GM21529 (cell line): ENCODE results near the gene KIAA0513.
A peak's percentile ranks its signal among the peaks of the same experiment; 100 is the strongest.
"Not testable (repeated sequence)": the region's sequence is repeated elsewhere in the genome, so short reads cannot be mapped to it uniquely, and the experiment has no call there.

Source experiments
- ATAC-seq: cut with Tn5 transposase; IDR thresholded peaks from one replicate; pipeline ENCODE4 v1.9.1; 2021; ENCODE audit not compliant: unreplicated experiment

The KIAA0513 gene

DNA sequence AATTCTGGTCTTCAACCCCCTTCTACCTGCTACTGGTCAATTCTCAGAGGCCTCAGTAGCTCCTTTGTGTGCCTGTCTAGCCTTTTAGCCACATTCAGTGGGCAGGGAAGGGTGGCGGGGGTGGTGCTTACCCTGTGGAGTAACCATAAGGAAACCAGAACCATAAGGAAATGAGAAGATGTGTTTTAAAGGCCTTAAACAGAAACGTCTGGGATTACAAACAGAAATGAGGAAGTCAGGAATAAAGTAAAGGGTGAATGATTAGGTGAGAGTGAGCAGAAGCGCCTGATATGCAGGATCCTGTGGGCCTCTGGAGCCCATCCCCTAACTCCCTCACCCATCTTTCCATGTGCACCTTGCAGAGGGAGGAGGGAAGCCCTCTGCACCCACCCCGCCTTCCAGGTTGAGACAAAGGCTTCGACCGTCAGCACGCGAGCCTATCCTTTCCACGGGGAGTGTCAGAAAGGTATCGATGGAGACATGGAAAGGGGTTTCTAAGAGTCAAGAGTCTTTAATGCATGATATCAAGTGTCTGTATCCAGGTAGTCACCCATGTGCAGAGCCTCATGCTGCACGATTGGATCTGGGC lies 20.4 kb downstream of the KIAA0513 start:
- no peak for ATAC-seq

DNA sequence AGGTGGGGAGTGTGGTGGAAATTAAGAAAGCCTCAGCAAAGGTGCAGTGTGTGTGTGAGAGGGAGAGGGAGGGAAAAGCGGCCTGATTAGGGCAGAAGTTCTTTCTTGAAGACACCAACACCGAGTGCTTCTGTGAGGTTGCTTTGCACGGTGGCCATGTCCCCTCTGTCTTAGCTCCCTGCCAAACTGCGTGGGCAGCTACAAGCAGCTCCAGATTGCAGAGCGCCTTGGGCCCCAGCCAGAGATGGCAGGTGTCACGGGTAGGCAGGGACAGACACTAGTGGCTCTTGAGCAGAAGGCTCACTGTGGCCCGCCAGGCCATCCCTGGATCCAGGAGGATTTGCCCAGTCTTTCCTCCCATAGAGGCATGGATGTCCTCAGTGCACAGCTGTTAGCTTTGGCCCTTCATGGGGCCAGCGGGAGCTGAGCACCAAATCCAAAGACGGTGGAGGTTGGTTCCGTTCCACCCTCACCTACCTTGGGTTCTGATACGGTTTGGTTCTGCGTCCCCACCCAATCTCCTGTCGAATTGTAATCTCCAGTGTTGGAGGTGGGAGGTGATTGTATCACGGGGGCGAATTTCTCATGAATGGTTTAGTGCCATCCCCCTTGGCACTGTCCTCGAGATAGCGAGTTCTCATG lies 21.4 kb downstream of the KIAA0513 start:
- ATAC-seq, result no peak

DNA sequence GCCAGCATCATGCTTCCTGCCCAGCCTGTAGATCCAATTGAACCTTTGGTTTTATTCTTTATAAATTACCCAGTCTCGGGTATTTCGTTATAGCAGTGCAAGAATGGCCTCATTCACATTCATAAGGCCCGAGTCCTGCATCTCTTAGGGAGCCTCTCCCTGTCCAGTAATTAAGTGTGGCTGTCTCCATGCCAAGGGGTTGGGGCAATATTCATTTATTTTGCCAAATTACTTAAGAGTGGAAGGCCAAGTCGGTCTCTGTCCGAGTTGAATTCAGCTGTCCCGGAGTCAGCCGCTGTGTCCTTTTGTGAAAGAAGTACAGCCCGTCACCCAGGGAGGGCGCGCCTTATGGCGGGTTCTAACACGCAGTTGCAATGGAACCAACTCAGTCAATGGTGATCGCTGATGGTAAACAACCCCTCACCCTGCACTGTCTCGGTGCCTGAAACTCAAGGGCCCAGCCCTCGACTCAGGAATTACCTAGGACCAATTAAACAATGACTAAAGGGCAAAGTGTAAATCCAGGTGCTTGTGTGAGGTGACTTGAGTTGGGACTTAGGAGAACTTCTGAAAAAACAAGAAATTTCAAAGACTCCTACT lies 22.2 kb downstream of the KIAA0513 start:
- no peak for ATAC-seq

DNA sequence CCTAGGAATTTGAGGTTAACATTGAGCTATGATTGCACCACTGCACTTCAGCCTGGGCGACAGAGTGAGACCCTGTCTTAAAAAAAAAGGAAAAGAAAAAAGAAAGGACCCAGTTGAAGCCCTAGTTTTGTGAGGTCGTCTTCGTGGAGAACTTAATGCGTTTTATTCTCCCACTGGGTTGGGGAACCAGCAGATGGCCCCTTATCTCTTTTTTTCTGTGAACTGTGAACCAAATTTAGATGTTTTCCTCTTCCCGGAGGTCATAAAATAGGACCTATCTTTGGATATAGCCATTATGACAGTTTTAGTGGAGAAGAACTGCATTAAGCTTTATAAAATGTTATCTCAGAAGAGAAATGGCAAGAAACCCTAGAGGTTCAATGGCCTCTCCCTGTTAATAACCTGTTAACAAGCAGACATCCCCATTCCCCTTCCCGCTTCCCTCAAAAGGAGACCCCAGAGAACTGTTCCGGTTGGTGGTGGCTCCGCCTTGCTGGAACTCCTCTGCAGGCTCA lies 23.5 kb downstream of the KIAA0513 start:
- no peak for ATAC-seq

DNA sequence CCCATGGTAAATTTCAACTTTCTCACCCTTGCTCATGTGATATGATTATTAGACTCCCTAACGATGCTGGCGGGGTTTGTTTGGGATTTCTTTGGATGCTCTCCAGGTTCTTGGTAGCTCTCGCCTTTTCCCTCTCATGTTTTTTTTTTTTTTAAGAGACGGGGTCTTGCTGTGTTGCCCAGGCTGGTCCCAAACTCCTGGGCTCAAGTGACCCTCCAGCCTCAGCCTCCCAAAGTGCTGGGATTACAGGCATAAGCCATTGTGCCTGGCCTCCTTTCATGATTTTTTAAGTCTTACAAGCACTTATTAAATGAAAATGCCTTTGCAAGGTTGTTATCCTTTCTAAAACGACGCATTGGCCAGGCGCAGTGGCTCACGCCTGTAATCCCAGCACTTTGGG lies 24.1 kb downstream of the KIAA0513 start:
- no peak for ATAC-seq

DNA sequence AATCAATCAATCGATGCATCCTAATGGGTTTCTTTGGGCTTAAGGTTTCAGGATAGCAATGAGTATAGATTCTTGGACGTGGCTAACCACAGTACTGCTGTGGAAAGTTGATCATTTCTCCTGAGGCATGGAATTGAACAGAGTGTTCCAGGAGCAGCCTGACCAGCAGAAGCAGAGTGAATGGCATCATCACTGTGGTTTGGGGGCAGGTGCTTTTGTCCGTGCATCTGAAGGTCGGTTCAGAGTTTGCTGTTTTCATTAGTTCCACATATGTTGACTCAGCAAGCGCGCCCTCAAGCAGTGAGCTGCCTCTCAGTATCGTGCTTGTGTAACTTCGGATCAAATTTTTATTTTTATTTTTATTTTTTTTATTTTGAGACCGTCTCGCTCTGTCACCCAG lies 24.9 kb downstream of the KIAA0513 start:
- ATAC-seq, result no peak

DNA sequence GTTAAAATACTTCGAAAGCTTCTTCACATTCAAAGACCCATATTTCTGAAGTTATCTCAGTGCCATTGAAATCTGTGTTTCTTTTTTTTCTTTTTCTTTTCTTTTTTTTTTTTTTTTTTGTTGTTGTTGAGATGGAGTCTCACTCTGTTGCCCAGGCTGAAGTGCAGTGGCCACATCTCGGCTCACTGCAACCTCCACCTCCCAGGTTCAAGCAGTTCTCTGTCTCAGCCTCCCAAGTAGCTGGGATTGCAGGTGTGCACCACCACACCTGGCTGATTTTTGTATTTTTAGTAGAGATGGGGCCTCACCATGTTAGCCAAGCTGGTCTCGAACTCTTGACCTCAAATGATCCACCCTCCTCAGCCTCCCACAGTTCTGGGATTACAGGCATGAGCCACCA lies 26.7 kb downstream of the KIAA0513 start:
- ATAC-seq, result not testable (repeated sequence)

DNA sequence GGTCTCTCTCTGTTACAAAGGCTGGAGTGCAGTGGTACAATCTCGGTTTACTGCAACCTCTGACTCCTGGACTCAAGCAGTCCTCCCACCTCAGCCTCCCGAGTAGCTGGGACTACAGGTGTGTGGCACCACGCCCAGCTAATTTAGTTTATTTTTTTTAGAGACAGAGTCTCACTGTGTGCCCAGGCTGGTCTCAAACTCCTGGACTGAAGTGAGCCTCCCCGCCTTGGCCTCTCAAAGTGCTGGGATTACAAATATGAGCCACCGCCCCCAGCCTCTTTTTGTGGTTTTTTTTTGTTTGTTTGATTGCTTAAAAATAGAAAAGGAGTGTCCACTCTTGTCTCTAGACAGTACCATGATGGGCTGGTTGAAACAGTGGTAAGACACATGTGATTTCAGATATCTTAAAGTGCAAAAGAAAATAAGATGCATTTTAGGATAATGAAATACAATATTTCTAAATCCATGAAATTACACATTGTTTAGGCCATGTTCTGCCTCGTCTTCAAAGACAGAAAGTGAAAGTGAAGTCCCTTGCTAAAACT lies 27.4 kb downstream of the KIAA0513 start:
- ATAC-seq, result no peak

DNA sequence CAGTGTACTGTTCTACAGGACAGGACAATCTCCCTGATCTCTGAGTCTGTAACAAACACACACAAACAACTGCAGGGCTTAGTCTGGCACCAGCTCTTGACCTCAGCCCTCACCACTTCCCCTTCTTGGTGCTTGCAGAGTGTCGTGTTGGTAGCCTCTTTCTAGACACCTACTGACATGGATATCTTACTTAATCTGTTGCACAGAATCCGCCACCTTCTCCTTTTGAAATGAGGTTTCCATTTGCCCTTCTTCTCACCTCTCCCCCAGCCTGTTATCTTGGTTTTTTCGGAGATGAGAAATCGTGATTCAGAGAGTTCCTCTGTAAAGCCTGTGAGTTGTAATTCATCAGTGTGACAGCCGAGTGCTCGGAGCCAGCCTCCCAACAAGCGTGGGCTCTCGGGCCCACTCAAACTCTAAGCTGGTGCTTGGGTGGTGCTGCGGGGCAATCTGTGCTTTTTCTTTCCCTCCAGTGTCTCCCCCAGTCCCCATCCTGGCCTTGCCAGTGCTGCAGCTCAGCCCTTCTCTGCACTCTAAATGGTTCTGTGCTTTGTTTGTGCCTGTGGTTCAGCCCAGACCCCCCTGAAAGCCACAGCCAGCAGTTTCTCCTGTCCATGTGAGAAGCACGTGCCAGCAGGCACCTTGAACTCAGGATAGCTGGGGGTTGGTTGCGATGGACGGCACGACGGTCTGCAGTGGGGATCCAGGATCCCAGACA lies 28.1 kb downstream of the KIAA0513 start:
- peak; percentile 92 for ATAC-seq

DNA sequence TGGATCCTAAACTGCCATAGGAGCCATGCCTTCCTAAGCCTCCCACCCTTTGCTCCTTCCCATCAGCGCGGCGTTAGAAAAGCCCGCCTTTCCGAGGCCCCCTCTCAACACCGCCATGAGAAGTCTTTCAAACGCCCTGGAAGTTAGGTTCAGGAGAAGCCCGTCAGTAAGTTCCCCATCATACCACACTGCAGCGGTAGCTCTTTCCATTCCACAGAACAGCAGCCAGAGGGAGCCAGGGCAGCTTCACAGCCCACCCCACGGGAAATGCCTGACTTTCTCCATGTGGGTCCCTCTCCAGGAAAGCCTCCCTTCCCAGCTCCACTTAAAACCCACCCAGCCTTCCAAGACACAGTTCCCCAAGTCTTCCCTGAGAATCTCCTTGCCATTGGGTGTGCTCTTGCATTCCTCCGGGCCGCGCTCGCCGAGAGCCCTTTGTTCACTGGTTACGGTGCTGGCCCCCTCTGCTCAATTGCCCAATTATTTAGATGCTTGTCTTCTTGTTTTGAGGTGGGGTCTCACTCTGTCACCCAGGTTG lies 28.7 kb downstream of the KIAA0513 start:
- no peak for ATAC-seq

DNA sequence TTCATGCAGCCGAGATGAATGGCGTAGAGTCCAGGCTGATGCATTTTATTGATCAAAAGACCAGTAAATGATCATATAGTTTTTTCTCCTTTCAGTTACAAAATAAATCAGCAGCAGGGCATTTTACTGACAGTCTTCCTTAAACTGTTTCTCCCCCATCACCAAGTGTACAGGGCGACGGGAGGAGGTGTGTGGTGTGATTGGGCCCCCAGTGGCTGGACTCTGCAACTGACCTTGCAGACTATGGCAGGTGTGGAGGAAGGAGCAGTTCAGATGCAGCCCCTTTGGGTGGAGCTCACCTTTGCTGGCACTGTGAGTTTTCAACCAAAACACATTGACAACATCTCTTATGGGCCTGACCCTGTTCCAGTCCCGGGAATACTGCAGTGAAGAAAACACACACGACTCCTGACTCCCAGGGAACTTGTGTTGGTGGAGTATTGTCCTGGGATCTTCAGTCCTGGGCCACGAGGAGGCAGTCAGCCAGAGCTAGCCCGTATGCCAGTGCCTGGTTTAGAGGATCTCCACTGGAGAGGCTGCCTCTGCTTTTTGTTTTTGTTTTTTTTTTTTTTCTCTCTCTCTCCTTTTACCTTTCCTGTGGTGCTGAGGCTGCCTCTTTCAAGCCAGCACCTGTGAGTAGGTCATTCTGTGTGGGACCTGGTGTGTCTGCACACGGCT lies 29.8 kb downstream of the KIAA0513 start:
- ATAC-seq, result no peak

DNA sequence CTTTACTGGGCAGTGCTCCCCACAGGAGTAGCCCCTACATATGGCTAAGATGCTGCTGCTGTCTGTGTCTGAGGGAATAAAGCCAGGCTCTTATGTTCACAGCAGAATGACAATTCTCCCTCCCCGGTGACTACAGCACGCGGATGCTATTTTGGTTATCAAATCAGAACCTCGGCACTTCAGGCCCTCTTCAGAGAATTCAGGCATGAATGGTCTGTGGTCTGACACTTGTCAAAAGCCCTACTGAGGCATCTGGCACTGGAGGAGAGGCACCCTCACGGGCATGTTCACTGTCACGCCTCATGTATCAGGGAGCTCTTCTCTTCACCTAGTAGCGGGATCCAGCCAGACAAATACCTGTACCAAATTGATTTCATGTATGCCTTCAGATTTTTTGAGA lies 30.4 kb downstream of the KIAA0513 start:
- no peak for ATAC-seq

DNA sequence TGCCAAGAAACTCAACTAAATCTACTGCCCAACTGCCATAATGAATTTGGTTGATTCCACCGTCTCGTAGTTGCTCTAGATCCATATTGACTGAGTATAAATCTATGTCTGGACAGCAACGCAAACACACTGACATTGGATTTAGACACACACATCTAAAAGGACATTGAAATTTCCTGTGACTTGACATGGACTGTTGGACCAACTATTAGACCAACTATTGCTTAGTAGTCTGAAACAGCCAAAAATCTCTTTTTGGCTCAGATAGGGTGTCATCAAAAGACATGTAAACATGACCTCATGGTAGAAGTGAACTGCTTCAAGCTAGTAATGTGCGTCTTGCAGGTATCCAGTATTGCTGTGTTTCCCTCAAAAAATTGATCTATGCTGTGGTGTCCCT lies 31.3 kb downstream of the KIAA0513 start:
- ATAC-seq, result no peak

DNA sequence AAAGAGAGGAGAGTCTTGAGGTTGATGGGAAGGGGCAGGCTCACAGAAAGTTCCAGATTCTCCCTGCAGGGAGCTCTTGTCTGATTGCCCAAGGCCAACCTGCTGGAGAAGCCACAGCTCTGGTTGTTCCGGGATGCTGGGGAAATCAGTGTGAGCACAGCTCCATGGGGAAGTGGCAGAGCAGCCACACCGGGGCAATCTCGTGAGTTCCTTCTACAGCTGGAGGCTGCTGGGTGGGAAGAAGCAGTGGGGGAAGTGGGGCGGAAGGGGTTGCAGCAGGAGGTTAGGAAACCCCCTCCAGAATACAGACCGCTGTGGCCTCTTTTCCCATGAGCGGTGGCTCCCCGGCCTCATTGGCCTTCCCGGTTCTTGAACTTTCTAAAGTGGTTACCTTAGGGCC lies 34.0 kb downstream of the KIAA0513 start:
- no peak for ATAC-seq

DNA sequence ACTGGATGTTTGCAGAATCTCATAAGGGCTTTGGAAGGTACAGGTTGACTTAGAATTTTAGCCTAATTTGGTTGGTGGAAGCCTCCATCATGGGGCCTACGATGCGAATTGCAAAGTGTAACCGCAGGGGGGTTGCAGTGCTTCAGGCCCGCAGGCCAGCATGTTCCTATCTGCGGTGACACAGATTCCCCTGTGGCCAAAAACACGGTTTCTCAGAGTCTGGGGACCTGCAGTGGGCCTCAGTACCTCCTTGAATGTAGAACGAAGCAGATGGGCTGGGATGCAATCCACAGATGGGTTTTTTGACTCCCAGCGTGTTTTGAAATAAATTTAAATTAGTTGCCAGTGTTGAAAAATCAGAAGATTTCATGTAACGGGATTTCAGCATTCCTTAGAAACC lies 34.7 kb downstream of the KIAA0513 start:
- no peak for ATAC-seq

DNA sequence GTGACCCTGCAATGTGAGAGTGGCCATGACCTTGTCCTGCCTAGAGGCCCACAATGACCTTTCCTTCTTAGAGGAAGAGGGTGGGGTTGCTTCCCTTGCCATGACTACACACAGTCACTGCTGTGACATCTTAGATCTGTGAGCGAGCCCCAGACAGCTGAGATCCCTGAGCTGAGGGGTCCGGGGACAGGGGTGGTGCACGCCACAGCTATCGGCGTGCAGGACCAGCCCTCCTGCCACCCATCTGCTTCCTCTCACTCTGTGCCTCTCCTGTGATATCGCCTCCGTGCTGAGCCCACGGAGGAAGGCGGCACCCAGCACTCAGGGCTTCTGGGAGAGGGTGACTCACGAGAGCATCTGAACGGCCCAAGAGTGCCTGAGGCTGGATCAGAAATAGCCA lies 35.2 kb downstream of the KIAA0513 start:
- ATAC-seq, result no peak

DNA sequence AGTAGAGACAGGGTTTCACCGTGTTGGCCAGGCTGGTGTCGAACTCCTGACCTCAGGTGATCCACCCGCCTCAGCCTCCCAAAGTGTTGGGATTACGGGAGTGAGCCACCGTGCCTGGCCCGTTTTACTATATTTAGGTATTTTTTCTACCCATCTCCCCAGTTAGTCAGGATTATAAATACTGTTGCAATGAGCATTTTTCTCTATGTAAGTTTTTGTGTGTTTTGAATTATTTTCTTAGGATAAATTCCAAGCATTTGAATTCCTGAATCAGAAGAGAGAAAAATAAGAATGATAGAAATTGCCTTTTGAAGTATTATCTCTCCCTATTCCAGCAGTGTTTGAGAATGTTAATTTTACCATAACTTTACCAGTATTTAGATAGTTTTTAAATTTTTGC lies 36.6 kb downstream of the KIAA0513 start:
- no peak for ATAC-seq

DNA sequence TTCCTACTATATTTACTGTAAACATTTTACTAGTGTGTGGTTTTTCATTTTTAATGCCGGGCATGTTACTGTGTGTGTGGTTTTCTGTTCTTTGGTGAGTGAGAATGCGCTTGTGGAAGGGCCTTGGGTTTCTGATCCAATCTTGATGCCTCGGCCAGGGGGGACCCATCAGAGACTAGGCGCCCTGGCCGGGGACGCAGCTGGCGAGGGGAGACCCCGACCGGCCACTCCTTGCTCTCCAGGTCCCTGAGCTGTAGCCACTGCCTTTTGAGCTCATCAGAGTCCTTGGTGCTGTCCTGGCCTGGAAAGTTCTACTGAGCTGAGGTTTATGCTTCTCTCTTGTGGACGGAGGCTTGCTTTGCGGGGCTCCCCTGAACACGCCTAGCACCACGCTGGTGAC lies 37.5 kb downstream of the KIAA0513 start:
- no peak for ATAC-seq

DNA sequence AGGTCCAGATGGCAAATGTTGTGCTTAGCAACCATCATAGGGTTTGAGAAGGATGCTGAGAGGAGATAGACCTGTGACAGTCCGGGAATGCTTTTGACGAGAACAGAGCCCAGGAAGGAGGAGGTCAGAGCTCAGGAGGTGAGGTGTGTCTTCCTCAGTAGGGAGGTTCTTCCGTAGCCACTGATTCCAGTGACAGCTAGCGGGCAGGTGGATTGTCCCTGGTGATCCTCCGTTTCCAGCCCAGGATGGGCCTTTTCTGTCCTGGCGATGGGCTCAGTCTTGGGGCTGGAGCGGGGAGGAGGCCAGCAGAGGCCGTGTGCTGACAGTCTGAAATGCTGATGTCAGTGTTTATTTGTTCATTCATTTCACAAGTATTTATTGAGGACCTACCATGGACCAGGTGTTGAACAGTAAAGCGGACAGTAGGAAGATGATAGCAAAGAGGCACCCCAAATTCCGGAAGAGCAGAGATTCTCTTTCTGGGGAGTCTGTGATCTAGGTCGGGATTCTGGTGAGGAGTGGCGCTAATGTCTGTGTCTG lies 38.8 kb downstream of the KIAA0513 start:
- no peak for ATAC-seq

DNA sequence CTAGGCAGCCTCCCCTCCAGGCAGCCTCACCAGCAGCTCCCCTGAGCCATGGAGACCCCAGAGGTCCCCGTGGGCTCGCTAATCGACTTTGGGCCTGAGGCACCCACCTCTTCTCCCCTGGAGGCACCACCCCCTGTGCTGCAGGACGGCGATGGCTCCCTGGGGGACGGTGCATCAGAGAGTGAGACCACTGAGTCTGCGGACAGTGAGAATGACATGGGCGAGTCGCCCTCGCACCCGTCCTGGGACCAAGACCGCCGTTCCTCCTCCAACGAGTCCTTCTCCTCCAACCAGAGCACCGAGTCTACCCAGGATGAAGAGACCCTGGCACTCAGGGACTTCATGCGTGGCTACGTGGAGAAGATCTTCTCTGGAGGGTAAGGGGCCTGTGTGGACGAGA lies 39.4 kb downstream of the KIAA0513 start:
- no peak for ATAC-seq

DNA sequence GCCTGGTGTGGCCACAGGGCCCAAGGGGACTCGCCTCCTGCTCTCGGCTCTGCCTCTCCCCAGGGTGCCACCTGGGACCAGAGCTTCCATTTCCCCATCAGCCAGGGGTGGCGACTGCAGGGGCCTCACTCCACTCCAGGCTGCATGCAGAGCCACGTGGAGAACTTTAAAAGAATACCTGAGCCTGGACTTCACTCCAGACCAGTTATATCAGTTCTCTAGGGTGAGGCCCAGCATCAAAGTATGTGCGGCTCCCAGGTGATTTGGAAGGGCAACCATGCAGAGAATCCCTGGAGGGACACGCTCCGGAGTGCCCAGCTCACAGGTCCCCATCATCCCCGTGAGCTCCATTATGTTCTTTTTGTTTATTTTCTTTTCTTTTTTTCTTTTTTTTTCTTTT lies 39.8 kb downstream of the KIAA0513 start:
- no peak for ATAC-seq
